SK-N-SH (cell line): ENCODE results near the gene LRMDA. TPM values are rescaled to one million over a fixed set of nuclear protein-coding genes. Genes with fewer than 3 reads are reported as not detected.

ENCODE experiments used
- CTCF ChIA-PET: fragments of 300-600, 350-600 bp; formaldehyde crosslinking; extraction: SDS; loops from one replicate; lab custom pipeline; 2021; lab: Yijun Ruan, JAX
- POLR2A ChIA-PET: fragments of 350-600 bp; sonication (Branson Sonifier 250); formaldehyde crosslinking; extraction: SDS; loops from one replicate; lab custom pipeline; 2020; ENCODE audit warnings: antibody characterized with exemption, inconsistent platforms; lab: Yijun Ruan, JAX
- DNase-seq: peaks from one replicate; pipeline ENCODE4 v3.0.0; 2012
- H2AFZ ChIP-seq: fragments of 200-600 bp; sonication (generic); 2 replicates; pipeline ENCODE4 v1.8.1; 2016; ENCODE audit warnings: antibody characterized with exemption, mild to moderate bottlenecking, low read depth
- H3F3A ChIP-seq: fragments of 200-600 bp; sonication (generic); replicated peaks from 2 replicates; pipeline ENCODE3; 2016; ENCODE audit warnings: antibody characterized with exemption, mild to moderate bottlenecking; ENCODE audit not compliant: insufficient read depth
- H3K27ac ChIP-seq, 2 experiments: fragments of 200-500 bp in 1 of 2; fragments of 200-600 bp in 1 of 2; sonication (Bioruptor generic) in 1 of 2; sonication (generic), shearing (Covaris generic) in 1 of 2; 2 replicates each; pipeline versions ENCODE4 v1.5.1 to v1.6.1; 2014 to 2016; ENCODE audit warnings: low read depth in 2 of 2, inconsistent platforms in 1 of 2, low read length in 1 of 2, mild to moderate bottlenecking in 1 of 2, mixed read lengths in 1 of 2
- H3K27me3 ChIP-seq: fragments of 200-600 bp; sonication (generic), shearing (Covaris generic); 2 replicates; pipeline ENCODE4 v1.6.1; 2016; ENCODE audit warnings: mixed run types; ENCODE audit not compliant: insufficient read depth
- H3K36me3 ChIP-seq, 2 experiments: fragments of 200-500 bp in 1 of 2; fragments of 200-600 bp in 1 of 2; sonication (Bioruptor generic) in 1 of 2; sonication (generic) in 1 of 2; replicated peaks in 1 of 2; 2 replicates each; pipeline versions ENCODE3 to v1.5.1; 2014 to 2016; ENCODE audit warnings: low read length in 1 of 2, mild to moderate bottlenecking in 1 of 2; ENCODE audit not compliant: insufficient read depth in 2 of 2, control insufficient read depth in 1 of 2
- H3K4me1 ChIP-seq, 2 experiments: fragments of 200-500 bp in 1 of 2; fragments of 200-600 bp in 1 of 2; sonication (Bioruptor generic) in 1 of 2; sonication (generic), shearing (Covaris generic) in 1 of 2; 2 replicates each; pipeline versions ENCODE4 v1.5.1 to v1.6.1; 2014 to 2016; ENCODE audit warnings: low read depth in 1 of 2, low read length in 1 of 2, mixed run types in 1 of 2; ENCODE audit not compliant: insufficient read depth in 2 of 2, control insufficient read depth in 1 of 2
- H3K4me2 ChIP-seq: fragments of 200-600 bp; sonication (generic), shearing (Covaris generic); 2 replicates; pipeline ENCODE4 v1.6.1; 2017; ENCODE audit warnings: mixed run types
- H3K4me3 ChIP-seq, 2 experiments: fragments of 200-500 bp in 1 of 2; fragments of 200-600 bp in 1 of 2; sonication (Bioruptor generic) in 1 of 2; sonication (generic), shearing (Covaris generic) in 1 of 2; 2 replicates each; pipeline versions ENCODE4 v1.5.1 to v1.8.1; 2014 to 2016; ENCODE audit warnings: low read depth in 2 of 2, inconsistent platforms in 1 of 2, low read length in 1 of 2, mild to moderate bottlenecking in 1 of 2, mixed read lengths in 1 of 2, moderate library complexity in 1 of 2
- H3K79me2 ChIP-seq: fragments of 200-600 bp; sonication (generic); 2 replicates; pipeline ENCODE4 v1.8.1; 2017; ENCODE audit warnings: mild to moderate bottlenecking; ENCODE audit not compliant: insufficient read depth
- H3K9ac ChIP-seq: fragments of 200-600 bp; sonication (generic); 2 replicates; pipeline ENCODE4 v1.6.1; 2017; ENCODE audit warnings: mixed run types
- H3K9me2 ChIP-seq: fragments of 200-600 bp; sonication (generic); 2 replicates; pipeline ENCODE4 v1.6.1; 2017; ENCODE audit warnings: mixed run types
- H3K9me3 ChIP-seq: fragments of 200-600 bp; sonication (generic); 2 replicates; pipeline ENCODE4 v1.6.1; 2017; ENCODE audit warnings: mixed run types, mild to moderate bottlenecking, moderate library complexity
- H4K20me1 ChIP-seq: fragments of 200-600 bp; sonication (generic); 2 replicates; pipeline ENCODE4 v1.6.1; 2017; ENCODE audit warnings: mild to moderate bottlenecking, mixed run types; ENCODE audit not compliant: insufficient read depth
- ELF1 ChIP-seq: IDR thresholded peaks from 2 replicates; pipeline ENCODE4 v1.4.0; 2012
- EP300 ChIP-seq, 2 experiments: IDR thresholded peaks; 2 replicates each; pipeline versions ENCODE4 v1.4.0 to v1.6.1; 2012; ENCODE audit warnings: borderline replicate concordance in 1 of 2, low read depth in 1 of 2, low read length in 1 of 2
- FOSL2 ChIP-seq: IDR thresholded peaks from 2 replicates; pipeline ENCODE4 v1.4.0; 2012; ENCODE audit warnings: low read depth, mild to moderate bottlenecking, moderate library complexity, borderline replicate concordance
- FOXJ3 ChIP-seq: sonication (generic); formaldehyde crosslinking; IDR thresholded peaks from 2 replicates; pipeline ENCODE4 v1.5.1; 2020; ENCODE audit warnings: mild to moderate bottlenecking, missing genetic modification reagents
- GABPA ChIP-seq: IDR thresholded peaks from 2 replicates; pipeline ENCODE4 v1.4.0; 2012; ENCODE audit warnings: low read depth, mild to moderate bottlenecking
- NFIC ChIP-seq: IDR thresholded peaks from 2 replicates; pipeline ENCODE4 v1.4.0; 2012; ENCODE audit warnings: borderline replicate concordance
- RCOR1 ChIP-seq: fragments of 150-350 bp; IDR thresholded peaks from 2 replicates; pipeline ENCODE4 v1.6.1; 2017; ENCODE audit warnings: antibody characterized with exemption, low read length
- RFX5 ChIP-seq: IDR thresholded peaks from 2 replicates; pipeline ENCODE4 v1.6.1; 2012; ENCODE audit warnings: mild to moderate bottlenecking, improper control_type of control experiment, low read length
- SIN3A ChIP-seq: IDR thresholded peaks from 2 replicates; pipeline ENCODE4 v1.6.1; 2012; ENCODE audit warnings: low read depth, mild to moderate bottlenecking, low read length, moderate library complexity, borderline replicate concordance
- TAF1 ChIP-seq: IDR thresholded peaks from 2 replicates; pipeline ENCODE4 v1.6.1; 2012; ENCODE audit warnings: low read depth, mild to moderate bottlenecking, low read length, moderate library complexity, borderline replicate concordance
- TEAD4 ChIP-seq: IDR thresholded peaks from 2 replicates; pipeline ENCODE4 v1.4.0; 2012; ENCODE audit warnings: mild to moderate bottlenecking, borderline replicate concordance; ENCODE audit not compliant: insufficient read depth
- WGBS: methylation state at CpG from one replicate; pipeline ENCODE4 v1.1.6; 2017; ENCODE audit warnings: low lambda C conversion rate; 5-methylcytosine and 5-hydroxymethylcytosine counted together
- polyA plus RNA-seq, 3 experiments: library from polyadenylated mRNA; depleted of rRNA; stranded (reverse); fragments of >200 nt; gene quantifications; 2 replicates each; pipeline ENCODE4 v1.2.3, GENCODE V29; 2012
- TF ChIP-seq, protein P1 (sequence below): fragments of 150-350 bp; IDR thresholded peaks from 2 replicates; pipeline ENCODE4 v1.6.1; 2016; ENCODE audit warnings: mild to moderate bottlenecking, low read depth, low read length
- TF ChIP-seq, protein P2 (sequence below): IDR thresholded peaks from 2 replicates; pipeline ENCODE4; 2012
- TF ChIP-seq, protein P3 (sequence below): IDR thresholded peaks from 2 replicates; pipeline ENCODE4 v1.6.1; 2012; ENCODE audit warnings: mild to moderate bottlenecking, low read depth, low read length, moderate library complexity
- TF ChIP-seq, protein P4 (sequence below): IDR thresholded peaks from 2 replicates; pipeline ENCODE4 v1.4.0; 2012; ENCODE audit warnings: low read depth, borderline replicate concordance

Gene LRMDA
- polyA plus RNA-seq, 1 of the 3 experiments (the other 2 are of a cell fraction): 0.95 TPM

DNA sequence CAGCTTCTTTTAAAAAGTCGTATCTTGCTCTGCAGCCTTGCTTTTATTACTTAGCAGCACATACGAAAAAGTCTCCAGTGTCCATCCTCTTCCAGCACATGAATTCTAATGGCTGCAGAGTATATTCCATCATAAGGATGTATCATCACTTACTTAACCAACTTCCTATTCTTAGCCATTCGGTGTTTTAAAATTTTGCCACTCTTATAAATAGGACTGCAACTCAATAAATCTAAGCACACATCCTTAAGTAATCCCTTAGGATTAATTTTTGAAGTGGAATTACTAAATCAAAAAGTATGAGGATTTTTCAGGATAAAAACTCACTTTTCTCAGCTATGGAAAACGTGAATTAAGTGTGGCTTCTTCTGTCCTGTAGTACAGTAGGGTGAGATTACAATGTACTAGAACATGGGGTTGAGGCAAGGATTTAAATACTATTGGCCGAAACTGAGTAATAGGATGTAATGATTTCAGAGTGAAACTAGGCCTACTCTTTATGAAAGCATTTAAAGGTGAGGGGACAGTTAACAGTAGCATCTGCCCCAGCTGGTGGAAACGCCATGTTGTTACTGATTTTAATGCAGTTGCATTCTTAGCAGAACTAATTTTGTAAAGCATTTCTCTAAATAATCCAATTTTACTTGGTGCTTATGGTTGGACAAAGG lies 1035.5 kb downstream of the LRMDA start:
- POLR2A ChIA-PET: no interaction called here
- no peak overlapping the region for H3K9ac ChIP-seq
- H3F3A ChIP-seq: no peaks in the 10 kb centered on the region
- DNase-seq: no peak
- 81% methylated on average over 6 of the region's 6 CpGs for WGBS
- no peaks in the 10 kb centered on the region for H3K27me3 ChIP-seq
- no peak overlapping the region for H3K27ac ChIP-seq
- no peak overlapping the region for H3K4me3 ChIP-seq
- no peaks in the 10 kb centered on the region for H4K20me1 ChIP-seq
- H2AFZ ChIP-seq: no peak overlapping the region
- no peak overlapping the region for H3K4me2 ChIP-seq
- no peaks in the 10 kb centered on the region for H3K4me1 ChIP-seq
- TF ChIP-seq, protein P1, sequence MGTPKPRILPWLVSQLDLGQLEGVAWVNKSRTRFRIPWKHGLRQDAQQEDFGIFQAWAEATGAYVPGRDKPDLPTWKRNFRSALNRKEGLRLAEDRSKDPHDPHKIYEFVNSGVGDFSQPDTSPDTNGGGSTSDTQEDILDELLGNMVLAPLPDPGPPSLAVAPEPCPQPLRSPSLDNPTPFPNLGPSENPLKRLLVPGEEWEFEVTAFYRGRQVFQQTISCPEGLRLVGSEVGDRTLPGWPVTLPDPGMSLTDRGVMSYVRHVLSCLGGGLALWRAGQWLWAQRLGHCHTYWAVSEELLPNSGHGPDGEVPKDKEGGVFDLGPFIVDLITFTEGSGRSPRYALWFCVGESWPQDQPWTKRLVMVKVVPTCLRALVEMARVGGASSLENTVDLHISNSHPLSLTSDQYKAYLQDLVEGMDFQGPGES: no peak
- no peak for TF ChIP-seq FOSL2
- no peak for TF ChIP-seq TAF1
- no peak for TF ChIP-seq EP300 (IDR thresholded peaks at IDR 0.05; ENCODE audit: borderline replicate concordance in 1 of 2, low read depth in 1 of 2, low read length in 1 of 2)
- TF ChIP-seq, protein P2, sequence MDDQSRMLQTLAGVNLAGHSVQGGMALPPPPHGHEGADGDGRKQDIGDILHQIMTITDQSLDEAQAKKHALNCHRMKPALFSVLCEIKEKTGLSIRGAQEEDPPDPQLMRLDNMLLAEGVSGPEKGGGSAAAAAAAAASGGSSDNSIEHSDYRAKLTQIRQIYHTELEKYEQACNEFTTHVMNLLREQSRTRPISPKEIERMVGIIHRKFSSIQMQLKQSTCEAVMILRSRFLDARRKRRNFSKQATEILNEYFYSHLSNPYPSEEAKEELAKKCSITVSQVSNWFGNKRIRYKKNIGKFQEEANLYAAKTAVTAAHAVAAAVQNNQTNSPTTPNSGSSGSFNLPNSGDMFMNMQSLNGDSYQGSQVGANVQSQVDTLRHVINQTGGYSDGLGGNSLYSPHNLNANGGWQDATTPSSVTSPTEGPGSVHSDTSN: no peak
- no peak for TF ChIP-seq GABPA
- TF ChIP-seq, protein P3, sequence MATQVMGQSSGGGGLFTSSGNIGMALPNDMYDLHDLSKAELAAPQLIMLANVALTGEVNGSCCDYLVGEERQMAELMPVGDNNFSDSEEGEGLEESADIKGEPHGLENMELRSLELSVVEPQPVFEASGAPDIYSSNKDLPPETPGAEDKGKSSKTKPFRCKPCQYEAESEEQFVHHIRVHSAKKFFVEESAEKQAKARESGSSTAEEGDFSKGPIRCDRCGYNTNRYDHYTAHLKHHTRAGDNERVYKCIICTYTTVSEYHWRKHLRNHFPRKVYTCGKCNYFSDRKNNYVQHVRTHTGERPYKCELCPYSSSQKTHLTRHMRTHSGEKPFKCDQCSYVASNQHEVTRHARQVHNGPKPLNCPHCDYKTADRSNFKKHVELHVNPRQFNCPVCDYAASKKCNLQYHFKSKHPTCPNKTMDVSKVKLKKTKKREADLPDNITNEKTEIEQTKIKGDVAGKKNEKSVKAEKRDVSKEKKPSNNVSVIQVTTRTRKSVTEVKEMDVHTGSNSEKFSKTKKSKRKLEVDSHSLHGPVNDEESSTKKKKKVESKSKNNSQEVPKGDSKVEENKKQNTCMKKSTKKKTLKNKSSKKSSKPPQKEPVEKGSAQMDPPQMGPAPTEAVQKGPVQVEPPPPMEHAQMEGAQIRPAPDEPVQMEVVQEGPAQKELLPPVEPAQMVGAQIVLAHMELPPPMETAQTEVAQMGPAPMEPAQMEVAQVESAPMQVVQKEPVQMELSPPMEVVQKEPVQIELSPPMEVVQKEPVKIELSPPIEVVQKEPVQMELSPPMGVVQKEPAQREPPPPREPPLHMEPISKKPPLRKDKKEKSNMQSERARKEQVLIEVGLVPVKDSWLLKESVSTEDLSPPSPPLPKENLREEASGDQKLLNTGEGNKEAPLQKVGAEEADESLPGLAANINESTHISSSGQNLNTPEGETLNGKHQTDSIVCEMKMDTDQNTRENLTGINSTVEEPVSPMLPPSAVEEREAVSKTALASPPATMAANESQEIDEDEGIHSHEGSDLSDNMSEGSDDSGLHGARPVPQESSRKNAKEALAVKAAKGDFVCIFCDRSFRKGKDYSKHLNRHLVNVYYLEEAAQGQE: no peak
- TF ChIP-seq RFX5: no peak
- no peak for TF ChIP-seq FOXJ3 (CRISPR knock-in tag)
- TF ChIP-seq SIN3A: no peak
- TF ChIP-seq ELF1: no peak
- no peak for TF ChIP-seq TEAD4
- no peak for TF ChIP-seq NFIC
- TF ChIP-seq, protein P4, sequence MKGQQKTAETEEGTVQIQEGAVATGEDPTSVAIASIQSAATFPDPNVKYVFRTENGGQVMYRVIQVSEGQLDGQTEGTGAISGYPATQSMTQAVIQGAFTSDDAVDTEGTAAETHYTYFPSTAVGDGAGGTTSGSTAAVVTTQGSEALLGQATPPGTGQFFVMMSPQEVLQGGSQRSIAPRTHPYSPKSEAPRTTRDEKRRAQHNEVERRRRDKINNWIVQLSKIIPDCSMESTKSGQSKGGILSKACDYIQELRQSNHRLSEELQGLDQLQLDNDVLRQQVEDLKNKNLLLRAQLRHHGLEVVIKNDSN: no peak
- TF ChIP-seq RCOR1: no peak
- CTCF ChIA-PET: interaction anchor here (1.2 to 1.3 kb wide), 2 partner anchors 22 to 37 kb away, joined by 3 read pairs; no protein-coding TSS in a partner anchor
- no peaks in the 10 kb centered on the region for H3K9me2 ChIP-seq
- no peaks in the 10 kb centered on the region for H3K9me3 ChIP-seq
- no peaks in the 10 kb centered on the region for H3K79me2 ChIP-seq
- H3K36me3 ChIP-seq: no peaks in the 10 kb centered on the region
